COLO668 (cell line): ENCODE measurements around the gene PIK3R2.
A peak's percentile ranks its signal among the peaks of the same experiment; 100 is the strongest.
"Not testable (repeated sequence)": the region's sequence is repeated elsewhere in the genome, so short reads cannot be mapped to it uniquely, and the experiment has no call there.

Experiments
- DNase-seq: peaks from one replicate; lab custom pipeline; 2025; ENCODE audit not compliant: unreplicated experiment; lab: John Stamatoyannopoulos, UW

PIK3R2 gene

GRCh38 chr19:18152817-18153555 lies at the start of gene PIK3R2:
Gene PIK3R2, plus strand, starts transcription at chr19:18153163. Its CDS starts 2,717 bp downstream, at chr19:18155880.
- peak; percentile 99 for DNase-seq

- DNase-seq, result no peak
These were observed 48.2 kb upstream of the PIK3R2 start for GRCh38 chr19:18104793-18105131.

GRCh38 chr19:18105259-18105658 lies 47.7 kb upstream of the PIK3R2 start:
- not testable (repeated sequence) for DNase-seq

- no peak for DNase-seq
These were observed 45.7 kb upstream of the PIK3R2 start for GRCh38 chr19:18107235-18107634.

- no peak for DNase-seq
These were observed 44.1 kb upstream of the PIK3R2 start for GRCh38 chr19:18108897-18109296.

- DNase-seq, result no peak
These were observed 43.6 kb upstream of the PIK3R2 start for GRCh38 chr19:18109341-18109732.

- peak; percentile 47 for DNase-seq
These were observed 43.0 kb upstream of the PIK3R2 start for GRCh38 chr19:18109733-18110608.

- no peak for DNase-seq
These were observed 42.2 kb upstream of the PIK3R2 start for GRCh38 chr19:18110609-18111232.

- DNase-seq, result peak; percentile 87
These were observed 39.9 kb upstream of the PIK3R2 start for GRCh38 chr19:18112989-18113478.

GRCh38 chr19:18113827-18114226 lies 39.1 kb upstream of the PIK3R2 start:
- DNase-seq, result no peak

- no peak for DNase-seq
These were observed 38.5 kb upstream of the PIK3R2 start for GRCh38 chr19:18114483-18114882.

- no peak for DNase-seq
These were observed 35.6 kb upstream of the PIK3R2 start for GRCh38 chr19:18117364-18117691.

GRCh38 chr19:18117692-18118378 lies 35.1 kb upstream of the PIK3R2 start:
- DNase-seq, result peak; percentile 94

- DNase-seq, result no peak
These were observed 34.4 kb upstream of the PIK3R2 start for GRCh38 chr19:18118420-18119012.

- DNase-seq, result no peak
These were observed 33.8 kb upstream of the PIK3R2 start for GRCh38 chr19:18119013-18119716.

- DNase-seq, result no peak
These were observed 33.3 kb upstream of the PIK3R2 start for GRCh38 chr19:18119717-18120105.

- DNase-seq, result no peak
These were observed 32.8 kb upstream of the PIK3R2 start for GRCh38 chr19:18120127-18120526.

GRCh38 chr19:18121166-18121565 lies 31.8 kb upstream of the PIK3R2 start:
- no peak for DNase-seq

GRCh38 chr19:18122424-18122823 lies 30.5 kb upstream of the PIK3R2 start:
- DNase-seq, result no peak
